Heart right ventricle (tissue), 16 donors: ENCODE measurements around the gene KIF4A. TPM values are rescaled to one million over a fixed set of nuclear protein-coding genes. Genes with fewer than 3 reads are reported as not detected.

ENCODE experiments used
- ATAC-seq, 8 donors: fragments of 200-7000 bp; cut with Tn5 transposase; one replicate each; pipeline ENCODE4 v1.9.1; 2020; ENCODE audit warnings: mild to moderate bottlenecking in 8 of 8, moderate library complexity in 8 of 8, moderate number of reproducible peaks in 1 of 8
- DNase-seq, 2 donors: peaks; one replicate each; pipeline ENCODE4 v3.0.0-alpha.2; 2020
- H3K27ac ChIP-seq, 10 donors: fragments of 200-600 bp; sonication (generic) in 2 of 10; one replicate each; pipeline versions ENCODE4 v1.5.0 to v1.8.0; 2020 to 2022; ENCODE audit warnings: mild to moderate bottlenecking in 3 of 10
- H3K27me3 ChIP-seq, 7 donors: fragments of 200-600 bp; one replicate each; pipeline ENCODE4 v1.8.0; 2021 to 2022; ENCODE audit warnings: mild to moderate bottlenecking in 2 of 7
- H3K36me3 ChIP-seq, 9 donors: fragments of 200-600 bp; sonication (generic) in 1 of 9; one replicate each; pipeline versions ENCODE4 v1.5.0 to v1.8.0; 2020 to 2022; ENCODE audit warnings: mild to moderate bottlenecking in 2 of 9
- H3K4me1 ChIP-seq, 9 donors: fragments of 200-600 bp; sonication (generic) in 1 of 9; one replicate each; pipeline versions ENCODE4 v1.5.0 to v1.8.0; 2020 to 2022; ENCODE audit warnings: mild to moderate bottlenecking in 4 of 9
- H3K4me3 ChIP-seq, 10 donors: fragments of 200-600 bp; sonication (generic) in 2 of 10; one replicate each; pipeline versions ENCODE4 v1.5.0 to v1.8.0; 2020 to 2022; ENCODE audit warnings: mild to moderate bottlenecking in 7 of 10, moderate library complexity in 2 of 10
- H3K9me3 ChIP-seq, 11 donors: fragments of 200-600 bp in 10 of 11; sonication (generic) in 2 of 11; one replicate each; pipeline versions ENCODE4 v1.5.0 to v1.8.0; 2013 to 2022; ENCODE audit warnings: mild to moderate bottlenecking in 2 of 11, control low read depth in 1 of 11, moderate library complexity in 1 of 11
- CTCF ChIP-seq, 9 donors: fragments of 200-600 bp; sonication (generic) in 2 of 9; IDR thresholded peaks; one replicate each; pipeline versions ENCODE4 v1.5.0 to v1.8.0; 2021 to 2022; ENCODE audit warnings: antibody characterized with exemption in 9 of 9, mild to moderate bottlenecking in 5 of 9, moderate library complexity in 1 of 9
- WGBS, 2 donors: extraction: QIAGEN DNeasy Blood & Tissue Kit; methylation state at CpG; one replicate each; pipeline ENCODE4 v1.1.7; 2013; ENCODE audit warnings: inconsistent platforms in 1 of 2; 5-methylcytosine and 5-hydroxymethylcytosine counted together
- intact Hi-C, 10 donors: fragments of 100-400 bp; cut with DNase I; formaldehyde crosslinking; loops; one replicate each; pipeline versions ENCODE4 v1.11.1 to v1.14.2; 2022
- polyA plus RNA-seq, 2 donors: library from polyadenylated mRNA; stranded (reverse); fragments of 200-250 nt; gene quantifications; one replicate each; pipeline ENCODE4 v1.2.3, GENCODE V29; 2013
- total RNA-seq, 10 donors: library from RNA; stranded (reverse); fragmentation: NEBNext Ultra II Directional in 3 of 10; extraction: Animal tissue kit (Norgen Biotek cat#: 25700) in 3 of 10; gene quantifications; one replicate each; pipeline versions ENCODE4 v1.2.1 to v1.2.4, GENCODE V29; 2021 to 2023
- donor health status: Arrhythmogenic right ventricular cardiomyopathy.
- donor health status: ischemic (EF 13 %, LVEDD 7.1; RV severe dilation, severe dysfunction).
- donor health status: healthy with polysubstance abuse.
- donor health status: DM: no; HTN: yes; CAD: no.
- donor health status: DM: no; HTN: no; CAD: no.
- donor health status: ischemic (EF 25% LVEDD 6.9; RV normal size, moderate dysfunction).
- donor health status: ischemic (EF 25% LVEDD 5.7; RV mildly dilated, moderate dysfunction).
- donor health status: healthy.
- donor health status: DM: yes; HTN: yes; CAD: no.
- donor health status: Ischemic cardiomyopathy.
- donor health status: ischemic (EF 35%, LVEDD 5.7; RV mildly dilated, moderate dysfunction).
- donor health status: nonischemic (EF 11% LVEDD 7.7; RV severe dilation, severe dysfunction).
- donor health status: DM: yes; HTN: yes; CAD: no.
- donor health status: PGD.
- donor health status: ischemic (EF 29% LVEDD 5.4; RV normal size, mild dysfunction).
- donor health status: nonischemic (EF 23%, LVEDD 6.1; RV moderate dilation, normal function).

The KIF4A gene
- total and polyA plus RNA-seq, 12 donors, result 0.07 to 2.8 (median 0.24) TPM; not detected in 4

- Histone ChIP-seq H3K4me3 (no peak overlapping the region), H3K27me3 (peaks cover 0 to 40% (median 0%) of the 10 kb centered on the region in 7 donors), H3K27ac (no peak overlapping the region), H3K36me3 (no peaks in the 10 kb centered on the region), H3K4me1 (no peaks in the 10 kb centered on the region), H3K9me3 (no peaks in the 10 kb centered on the region)
- no peak for DNase-seq
- TF ChIP-seq CTCF (IDR thresholded peaks at IDR 0.05), result no peak
- no peak for ATAC-seq
- intact Hi-C loops, result loop anchor here in 1 of 10 donors (10.0 kb wide), 1 partner anchor 227 kb away; no protein-coding TSS in a partner anchor
- WGBS, 2 donors, result 25 to 41% methylated on average over 2 of the region's 2 CpGs
Measured at GRCh38 chrX:70421618-70422017, 131.7 kb downstream of the KIF4A start.

- peak in 3 of 9 donors; percentile 28 to 38 (median 32) for TF ChIP-seq CTCF (IDR thresholded peaks at IDR 0.05)
- Histone ChIP-seq H3K36me3 (no peaks in the 10 kb centered on the region), H3K27ac (no peak within 1 kb of the TSS), H3K4me1 (no peaks in the 10 kb centered on the region), H3K9me3 (no peaks in the 10 kb centered on the region), H3K27me3 (peaks cover 0 to 41% (median 0%) of the 10 kb centered on the region in 7 donors), H3K4me3 (no peak within 1 kb of the TSS)
- WGBS, 2 donors, result 10 to 17% methylated on average over 8 to 11 of the region's 11 CpGs
- peak in 7 of 8 donors; percentile 29 to 75 (median 70) for ATAC-seq
- DNase-seq, result no peak
- intact Hi-C loops, result loop anchor here in 1 of 10 donors (10.0 kb wide), 1 partner anchor 228 kb away; no protein-coding TSS in a partner anchor
Measured at GRCh38 chrX:70422851-70423341, 133.0 kb downstream of the KIF4A start, which contains the start of gene GDPD2. Gene GDPD2 (plus strand): TSS chrX:70423314. CDS start chrX:70424985, 1,671 bp downstream.

- no peak for ATAC-seq
- Histone ChIP-seq H3K4me3 (no peak overlapping the region), H3K27ac (no peak overlapping the region), H3K9me3 (no peaks in the 10 kb centered on the region), H3K27me3 (peaks cover 0 to 35% (median 0%) of the 10 kb centered on the region in 7 donors), H3K4me1 (no peaks in the 10 kb centered on the region), H3K36me3 (no peaks in the 10 kb centered on the region)
- TF ChIP-seq CTCF (IDR thresholded peaks at IDR 0.05), result no peak
- intact Hi-C loops, result loop anchor here in 1 of 10 donors (10.0 kb wide), 1 partner anchor 229 kb away; no protein-coding TSS in a partner anchor
- no peak for DNase-seq
- 62 to 68% methylated on average over 10 of the region's 10 CpGs for WGBS, 2 donors
Measured at GRCh38 chrX:70423936-70424675, 134.2 kb downstream of the KIF4A start.

- Histone ChIP-seq H3K9me3 (no peaks in the 10 kb centered on the region), H3K4me3 (no peak overlapping the region), H3K27ac (no peak overlapping the region), H3K36me3 (no peaks in the 10 kb centered on the region), H3K27me3 (peaks cover 0 to 35% (median 0%) of the 10 kb centered on the region in 7 donors), H3K4me1 (no peaks in the 10 kb centered on the region)
- no peak for TF ChIP-seq CTCF (IDR thresholded peaks at IDR 0.05)
- no peak for DNase-seq
- no peak for ATAC-seq
- intact Hi-C loops, result loop anchor here in 1 of 10 donors (10.0 kb wide), 1 partner anchor 230 kb away; no protein-coding TSS in a partner anchor
- WGBS, 2 donors, result 81 to 87% methylated on average over 10 of the region's 10 CpGs
Measured at GRCh38 chrX:70424801-70425200, 134.9 kb downstream of the KIF4A start.
